ENCODE results near the gene SCARF2.
"Not testable (repeated sequence)": the region's sequence is repeated elsewhere in the genome, so short reads cannot be mapped to it uniquely, and the experiment has no call there.

The SCARF2 gene

DNA sequence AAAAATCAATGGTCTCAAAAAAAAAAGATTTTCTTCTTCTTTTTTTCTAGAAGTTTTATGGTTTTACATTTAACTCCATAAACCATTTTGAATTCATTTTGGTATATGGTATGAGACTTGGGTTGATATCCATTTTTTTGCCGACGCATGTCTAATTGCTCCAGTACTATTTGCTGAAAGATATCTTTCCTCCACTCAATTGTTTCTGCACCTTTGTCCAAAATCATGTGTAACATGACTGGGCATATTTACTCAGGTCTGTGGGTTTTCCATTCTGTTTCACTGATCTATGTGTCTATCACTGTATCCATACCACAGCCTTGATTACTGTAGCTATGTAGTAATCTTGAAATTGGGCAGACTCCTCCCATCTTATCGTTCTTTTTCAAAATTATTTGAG lies 15.6 kb upstream of the SCARF2 start:
- TF ChIP-seq ZNF114 (tag by site-specific recombination; IDR thresholded peaks at IDR 0.05) (no peak), ZNF830 (tag by site-specific recombination; IDR thresholded peaks at IDR 0.05; ENCODE audit: low read depth) (no peak), ZNF596 (tag by site-specific recombination; IDR thresholded peaks at IDR 0.05) (no peak), ZNF416 (tag by site-specific recombination; IDR thresholded peaks at IDR 0.05) (no peak), SETDB1 (IDR thresholded peaks at IDR 0.05; ENCODE audit: insufficient read length, low read length) (no peak), ZNF2 (tag by site-specific recombination; IDR thresholded peaks at IDR 0.05) (no peak), GFI1B (tag by site-specific recombination; IDR thresholded peaks at IDR 0.05) (no peak)
- Histone ChIP-seq H3K4me3 (ENCODE audit: low read depth, low read length) (no peak overlapping the region), H3K9me3 (ENCODE audit: control insufficient read depth, insufficient read depth, low read depth, low read length) (no peaks in the 10 kb centered on the region), H3K36me3 (ENCODE audit: control insufficient read depth in 2 of 2, insufficient read depth in 1 of 2, low read length in 2 of 2) (peaks cover 0 to 72% of the 10 kb centered on the region in 2 experiments; a peak in 2 of 3 replicates), H3K4me1 (ENCODE audit: control insufficient read depth, insufficient read depth, low read length) (no peaks in the 10 kb centered on the region), H3K27ac (ENCODE audit: extremely low read depth, low read depth, low read length) (no peak overlapping the region)
- CTCF ChIA-PET = interaction anchor here (0.7 to 10.0 kb wide), 4 partner anchors 9 to 111 kb away, joined by 3 to 133 read pairs (median 4); no protein-coding TSS in a partner anchor
- POLR2A ChIA-PET = no interaction called here

DNA sequence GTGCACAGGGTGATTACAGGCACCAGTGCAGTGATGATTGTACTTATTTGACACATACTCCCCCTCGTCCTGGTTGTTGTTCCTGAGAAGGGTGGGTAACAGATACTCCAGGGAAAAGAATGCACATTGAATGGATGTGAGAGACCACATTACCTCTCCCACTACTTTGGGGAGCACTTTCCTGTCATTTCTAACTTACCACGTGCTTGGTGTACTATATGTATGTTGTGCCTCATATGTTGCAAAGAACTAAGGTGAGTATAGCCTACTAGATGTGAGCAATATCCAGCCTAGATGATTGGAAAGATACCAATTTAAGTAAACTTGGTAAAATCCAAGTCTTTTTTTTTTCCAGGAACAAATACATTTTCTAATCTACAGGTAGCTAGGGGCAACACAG lies 14.3 kb upstream of the SCARF2 start:
- H3K4me1 ChIP-seq (ENCODE audit: control insufficient read depth, insufficient read depth, low read length) = no peaks in the 10 kb centered on the region
- peaks cover 0 to 65% of the 10 kb centered on the region in 2 experiments; a peak in 2 of 3 replicates for H3K36me3 ChIP-seq (ENCODE audit: control insufficient read depth in 2 of 2, insufficient read depth in 1 of 2, low read length in 2 of 2)
- H3K27ac ChIP-seq (ENCODE audit: extremely low read depth, low read depth, low read length) = no peak overlapping the region
- CTCF ChIA-PET = interaction anchor here (1.6 to 10.0 kb wide), 2 partner anchors 34 to 112 kb away, joined by 3 to 133 read pairs; no protein-coding TSS in a partner anchor
- no peaks in the 10 kb centered on the region for H3K9me3 ChIP-seq (ENCODE audit: control insufficient read depth, insufficient read depth, low read depth, low read length)
- H3K4me3 ChIP-seq (ENCODE audit: low read depth, low read length) = no peak overlapping the region
- TF ChIP-seq ZNF324 (tag by site-specific recombination; IDR thresholded peaks at IDR 0.05) (no peak), ZNF341 (tag by site-specific recombination; IDR thresholded peaks at IDR 0.05; ENCODE audit: low read depth) (no peak), ZNF776 (tag by site-specific recombination; IDR thresholded peaks at IDR 0.05; ENCODE audit: borderline replicate concordance) (no peak), TCF7L2 (IDR thresholded peaks at IDR 0.05; ENCODE audit: borderline replicate concordance, low read depth, low read length) (no peak), ZNF600 (tag by site-specific recombination; IDR thresholded peaks at IDR 0.05) (no peak), ZNF777 (tag by site-specific recombination; IDR thresholded peaks at IDR 0.05; ENCODE audit: borderline replicate concordance) (no peak), ZNF214 (tag by site-specific recombination; IDR thresholded peaks at IDR 0.05; ENCODE audit: borderline replicate concordance) (no peak), ZNF658 (tag by site-specific recombination; IDR thresholded peaks at IDR 0.05) (no peak), ZNF404 (tag by site-specific recombination; IDR thresholded peaks at IDR 0.05) (no peak), WT1 (tag by site-specific recombination; IDR thresholded peaks at IDR 0.05) (no peak), ZNF529 (tag by site-specific recombination; IDR thresholded peaks at IDR 0.05; ENCODE audit: insufficient replicate concordance) (no peak), ZNF843 (tag by site-specific recombination; IDR thresholded peaks at IDR 0.05) (no peak), ZNF350 (tag by site-specific recombination; IDR thresholded peaks at IDR 0.05) (no peak), ZNF114 (tag by site-specific recombination; IDR thresholded peaks at IDR 0.05) (no peak), ZBTB20 (tag by site-specific recombination; IDR thresholded peaks at IDR 0.05) (no peak), ZNF560 (tag by site-specific recombination; IDR thresholded peaks at IDR 0.05; ENCODE audit: borderline replicate concordance) (no peak), ZNF514 (tag by site-specific recombination; IDR thresholded peaks at IDR 0.05) (no peak), ZFP69B (tag by site-specific recombination; IDR thresholded peaks at IDR 0.05) (no peak)
- TF ChIP-seq, protein P1, sequence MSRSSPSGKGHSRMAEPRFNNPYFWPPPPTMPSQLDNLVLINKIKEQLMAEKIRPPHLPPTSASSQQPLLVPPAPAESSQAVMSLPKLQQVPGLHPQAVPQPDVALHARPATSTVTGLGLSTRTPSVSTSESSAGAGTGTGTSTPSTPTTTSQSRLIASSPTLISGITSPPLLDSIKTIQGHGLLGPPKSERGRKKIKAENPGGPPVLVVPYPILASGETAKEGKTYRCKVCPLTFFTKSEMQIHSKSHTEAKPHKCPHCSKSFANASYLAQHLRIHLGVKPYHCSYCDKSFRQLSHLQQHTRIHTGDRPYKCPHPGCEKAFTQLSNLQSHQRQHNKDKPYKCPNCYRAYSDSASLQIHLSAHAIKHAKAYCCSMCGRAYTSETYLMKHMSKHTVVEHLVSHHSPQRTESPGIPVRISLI (tag by site-specific recombination; IDR thresholded peaks at IDR 0.05) = no peak
- POLR2A ChIA-PET = no interaction called here

DNA sequence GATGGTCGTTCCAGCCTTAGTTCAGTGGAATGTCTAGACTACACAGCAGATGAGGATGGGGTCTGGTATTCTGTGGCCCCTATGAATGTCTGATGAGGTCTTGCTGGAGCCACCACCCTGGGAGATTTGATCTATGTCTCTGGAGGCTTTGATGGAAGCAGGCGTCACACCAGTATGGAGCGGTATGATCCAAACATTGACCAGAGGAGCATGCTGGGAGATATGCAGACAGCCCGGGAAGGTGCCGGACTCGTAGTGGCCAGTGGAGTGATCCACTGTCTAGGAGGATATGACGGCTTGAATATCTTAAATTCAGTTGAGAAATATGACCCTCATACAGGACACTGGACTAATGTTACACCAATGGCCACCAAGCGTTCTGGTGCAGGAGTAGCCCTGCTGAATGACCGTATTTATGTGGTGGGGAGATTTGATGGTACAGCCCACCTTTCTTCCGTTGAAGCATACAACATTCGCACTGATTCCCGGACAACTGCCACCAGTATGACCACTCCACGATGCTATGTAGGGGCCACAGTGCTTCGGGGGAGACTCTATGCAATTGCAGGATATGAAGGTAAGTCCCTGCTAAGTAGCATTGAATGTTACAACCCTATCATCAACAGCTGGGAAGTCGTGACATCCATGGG lies 13.6 kb upstream of the SCARF2 start:
- CTCF ChIA-PET = interaction anchor here (1.6 to 10.0 kb wide), 2 partner anchors 33 to 113 kb away, joined by 3 to 133 read pairs; no protein-coding TSS in a partner anchor
- H3K9me3 ChIP-seq (ENCODE audit: control insufficient read depth, insufficient read depth, low read depth, low read length); POLR2A ChIA-PET; H3K27ac ChIP-seq (ENCODE audit: extremely low read depth, low read depth, low read length); H3K4me3 ChIP-seq (ENCODE audit: low read depth, low read length); H3K4me1 ChIP-seq (ENCODE audit: control insufficient read depth, insufficient read depth, low read length): not testable (repeated sequence)
- peaks cover 0 to 65% of the 10 kb centered on the region in 2 experiments; a peak in 2 of 3 replicates for H3K36me3 ChIP-seq (ENCODE audit: control insufficient read depth in 2 of 2, insufficient read depth in 1 of 2, low read length in 2 of 2)

Data from HEK293 (cell line).